MM.1S (cell line): ENCODE measurements around the gene TBL1X.

ENCODE experiments used
- DNase-seq: peaks from one replicate; pipeline ENCODE4 v3.0.0-alpha.2; 2015
- H2AFZ ChIP-seq: fragments of 300-600 bp; sonication (generic); 2 replicates; pipeline ENCODE4 v1.6.0; 2016; ENCODE audit warnings: antibody characterized with exemption, low read length
- H3F3A ChIP-seq: fragments of 300-600 bp; sonication (generic); 2 replicates; pipeline ENCODE4 v1.6.1; 2016; ENCODE audit warnings: mild to moderate bottlenecking, antibody characterized with exemption, low read length, moderate library complexity, mixed read lengths; ENCODE audit not compliant: insufficient read depth
- H3K27ac ChIP-seq: fragments of 300-600 bp; sonication (generic); 2 replicates; pipeline ENCODE4 v1.5.1; 2016; ENCODE audit warnings: mild to moderate bottlenecking, low read length
- H3K27me3 ChIP-seq: fragments of 300-600 bp; sonication (generic); replicated peaks from 2 replicates; pipeline ENCODE4 v1.6.0; 2016; ENCODE audit warnings: low read length; ENCODE audit not compliant: insufficient read depth
- H3K36me3 ChIP-seq: fragments of 300-600 bp; sonication (generic); replicated peaks from 2 replicates; pipeline ENCODE4 v1.6.1; 2016; ENCODE audit warnings: mild to moderate bottlenecking, low read length, mixed read lengths; ENCODE audit not compliant: insufficient read depth
- H3K4me1 ChIP-seq: fragments of 300-600 bp; sonication (generic); 2 replicates; pipeline ENCODE4 v1.6.1; 2016; ENCODE audit warnings: low read length, mixed read lengths
- H3K4me2 ChIP-seq: fragments of 300-600 bp; sonication (generic); 2 replicates; pipeline ENCODE4 v1.6.0; 2016; ENCODE audit warnings: low read depth, low read length
- H3K4me3 ChIP-seq: fragments of 300-600 bp; sonication (generic); 2 replicates; pipeline ENCODE4 v1.5.1; 2016; ENCODE audit warnings: low read length, mixed read lengths
- H3K79me2 ChIP-seq: fragments of 300-600 bp; sonication (generic); 2 replicates; pipeline ENCODE4 v1.6.1; 2016; ENCODE audit warnings: mixed run types, low read length, mixed read lengths
- H3K9ac ChIP-seq: fragments of 300-600 bp; sonication (generic); 2 replicates; pipeline ENCODE4 v1.6.1; 2016; ENCODE audit warnings: low read length, mixed read lengths
- H3K9me2 ChIP-seq: fragments of 300-600 bp; sonication (generic); replicated peaks from 2 replicates; pipeline ENCODE4 v1.6.1; 2016; ENCODE audit warnings: mild to moderate bottlenecking, low read length, mixed read lengths; ENCODE audit not compliant: insufficient read depth
- H3K9me3 ChIP-seq: fragments of 300-600 bp; sonication (generic); replicated peaks from 2 replicates; pipeline ENCODE4 v1.6.1; 2016; ENCODE audit warnings: mild to moderate bottlenecking, low read length, mixed read lengths; ENCODE audit not compliant: insufficient read depth
- H4K20me1 ChIP-seq: fragments of 300-600 bp; sonication (generic); 2 replicates; pipeline ENCODE4 v1.6.1; 2016; ENCODE audit warnings: mild to moderate bottlenecking, low read length, moderate library complexity, mixed read lengths; ENCODE audit not compliant: insufficient read depth
- CTCF ChIP-seq: fragments of 300-600 bp; sonication (generic); IDR thresholded peaks from 2 replicates; pipeline ENCODE4 v1.5.1; 2016; ENCODE audit warnings: antibody characterized with exemption, low read length, mixed read lengths
- EZH2 ChIP-seq: fragments of 300-600 bp; sonication (generic); optimal IDR thresholded peaks from 2 replicates; pipeline ENCODE3; 2017; ENCODE audit warnings: low read depth, mild to moderate bottlenecking, antibody characterized with exemption, low read length, mixed read lengths
- EZH2phosphoT487 ChIP-seq: fragments of 300-600 bp; sonication (generic); IDR thresholded peaks from 2 replicates; pipeline ENCODE4 v1.6.1; 2018; ENCODE audit warnings: antibody characterized with exemption, low read length

TBL1X gene

GRCh38 chrX:9529223-9529622 lies 64.4 kb downstream of the TBL1X start:
- H3K4me2 ChIP-seq, result no peak overlapping the region
- no peaks in the 10 kb centered on the region for H3K4me1 ChIP-seq
- no peaks in the 10 kb centered on the region for H4K20me1 ChIP-seq

GRCh38 chrX:9530848-9531274 lies 66.0 kb downstream of the TBL1X start:
- H3K9me3 ChIP-seq, result no peaks in the 10 kb centered on the region
- H3K4me2 ChIP-seq, result no peak overlapping the region
- no peaks in the 10 kb centered on the region for H3F3A ChIP-seq
- H3K4me3 ChIP-seq, result no peak overlapping the region
- no peak overlapping the region for H3K9ac ChIP-seq
- DNase-seq, result no peak
- TF ChIP-seq EZH2phosphoT487 (no peak), CTCF (no peak), EZH2 (no peak)
- H3K27ac ChIP-seq, result no peak overlapping the region
- no peaks in the 10 kb centered on the region for H3K9me2 ChIP-seq
- no peaks in the 10 kb centered on the region for H4K20me1 ChIP-seq
- H2AFZ ChIP-seq, result no peak overlapping the region
- peaks cover 93% of the 10 kb centered on the region for H3K79me2 ChIP-seq
- no peaks in the 10 kb centered on the region for H3K36me3 ChIP-seq
- no peaks in the 10 kb centered on the region for H3K4me1 ChIP-seq
- no peaks in the 10 kb centered on the region for H3K27me3 ChIP-seq

More at GRCh38 chrX:9529223-9529622, 64.4 kb downstream of the TBL1X start:
- Histone ChIP-seq H3K9ac (no peak overlapping the region), H3K27ac (no peak overlapping the region), H3K4me3 (no peak overlapping the region), H3K36me3 (no peaks in the 10 kb centered on the region), H3F3A (no peaks in the 10 kb centered on the region), H3K9me2 (no peaks in the 10 kb centered on the region), H2AFZ (no peak overlapping the region), H3K9me3 (no peaks in the 10 kb centered on the region), H3K27me3 (no peaks in the 10 kb centered on the region), H3K79me2 (peaks cover 94% of the 10 kb centered on the region)
- no peak for DNase-seq
- TF ChIP-seq EZH2 (no peak), CTCF (no peak), EZH2phosphoT487 (no peak)

- Histone ChIP-seq H3K27ac (no peak overlapping the region), H3K9ac (no peak overlapping the region), H3K27me3 (no peaks in the 10 kb centered on the region), H3K4me2 (no peak overlapping the region), H3K9me3 (no peaks in the 10 kb centered on the region), H3K36me3 (no peaks in the 10 kb centered on the region), H4K20me1 (no peaks in the 10 kb centered on the region), H3K4me3 (no peak overlapping the region), H2AFZ (no peak overlapping the region), H3F3A (no peaks in the 10 kb centered on the region), H3K4me1 (no peaks in the 10 kb centered on the region), H3K9me2 (no peaks in the 10 kb centered on the region), H3K79me2 (peaks cover 92% of the 10 kb centered on the region)
- no peak for DNase-seq
- no peak for TF ChIP-seq EZH2phosphoT487
These were observed 67.5 kb downstream of the TBL1X start for GRCh38 chrX:9532349-9532748.

- Histone ChIP-seq H3K4me1 (no peaks in the 10 kb centered on the region), H3K4me2 (no peak overlapping the region), H3K27me3 (no peaks in the 10 kb centered on the region), H3K9me3 (no peaks in the 10 kb centered on the region), H3K36me3 (no peaks in the 10 kb centered on the region), H3K9ac (no peak overlapping the region), H3K9me2 (no peaks in the 10 kb centered on the region), H3K4me3 (no peak overlapping the region), H4K20me1 (no peaks in the 10 kb centered on the region), H3K27ac (no peak overlapping the region), H2AFZ (no peak overlapping the region), H3F3A (no peaks in the 10 kb centered on the region), H3K79me2 (peaks cover 94% of the 10 kb centered on the region)
- TF ChIP-seq EZH2, result no peak
- no peak for TF ChIP-seq CTCF
- TF ChIP-seq EZH2phosphoT487, result no peak
- DNase-seq, result no peak
These were observed 68.8 kb downstream of the TBL1X start for GRCh38 chrX:9533611-9534010.
